Cardiac septum (tissue), 1 donor: ENCODE results near the gene HPSE. TPM values are rescaled to one million over a fixed set of nuclear protein-coding genes. Genes with fewer than 3 reads are reported as not detected.
"Not testable (repeated sequence)": the region's sequence is repeated elsewhere in the genome, so short reads cannot be mapped to it uniquely, and the experiment has no call there.

Experiments
- DNase-seq: peaks from one replicate; pipeline ENCODE4 v3.0.0-alpha.2; 2020; ENCODE audit warnings: low spot score
- intact Hi-C: fragments of 100-400 bp; cut with DNase I; formaldehyde crosslinking; loops from one replicate; pipeline ENCODE4 v1.14.0; 2022
- total RNA-seq: library from RNA; stranded (reverse); fragmentation: NEBNext Ultra II Directional; extraction: Animal tissue kit (Norgen Biotek cat#: 25700); gene quantifications from one replicate; pipeline ENCODE4 v1.2.1, GENCODE V29; 2021
- donor health status: DM: no; HTN: no; CAD: no.

Gene HPSE
- total RNA-seq, 1 donor from 2014 or later, result 0.97 TPM

DNA sequence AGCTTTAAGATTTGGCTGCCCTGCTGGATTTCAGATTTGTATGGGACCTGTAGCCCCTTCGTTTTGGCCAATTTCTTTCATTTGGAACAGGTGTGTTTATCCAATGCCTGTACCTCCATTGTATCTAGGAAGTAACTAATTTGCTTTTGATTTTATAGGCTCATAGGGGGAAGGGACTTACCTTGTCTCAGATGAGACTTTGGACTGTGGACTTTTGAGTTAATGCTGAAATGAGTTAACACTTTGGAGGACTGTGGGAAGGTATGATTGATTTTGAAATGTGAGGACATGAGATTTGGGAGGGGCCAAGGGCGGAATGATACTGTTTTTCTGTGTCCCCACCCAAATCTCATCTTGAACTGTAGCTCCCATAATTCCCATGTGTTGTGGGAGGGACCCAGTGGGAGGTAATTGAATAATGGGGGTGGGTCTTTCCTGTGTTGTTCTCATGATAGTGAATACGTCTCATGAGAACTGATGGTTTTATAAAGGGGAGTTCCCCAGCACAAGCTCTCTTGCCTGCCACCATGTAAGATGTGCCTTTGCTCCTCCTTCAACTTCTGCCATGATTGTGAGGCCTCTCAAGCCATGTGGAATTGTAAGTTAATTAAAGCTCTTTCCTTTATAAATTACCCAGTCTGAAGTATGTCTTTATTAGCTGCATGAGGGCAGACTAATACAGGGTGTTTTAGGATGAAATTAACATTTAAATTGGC lies 44.4 kb downstream of the HPSE start:
- DNase-seq, intact Hi-C loops: not testable (repeated sequence)

DNA sequence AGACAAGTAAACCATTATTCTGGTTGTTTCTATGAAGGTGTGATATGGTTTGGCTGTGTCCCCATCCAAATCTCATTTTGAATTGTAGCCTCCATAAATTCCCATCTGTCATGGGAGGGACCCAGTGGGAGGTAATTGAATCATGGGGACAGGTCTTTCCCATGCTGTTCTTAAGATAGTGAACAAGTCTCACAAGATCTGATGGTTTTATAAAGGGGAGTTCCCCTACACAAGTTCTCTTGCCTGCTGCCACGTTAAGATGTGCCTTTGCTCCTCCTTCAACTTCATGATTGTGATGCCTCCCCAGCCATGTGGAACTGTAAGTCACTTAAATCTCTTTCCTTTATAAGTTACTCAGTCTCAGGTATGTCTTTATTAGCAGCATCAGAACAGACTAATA lies 46.3 kb downstream of the HPSE start:
- DNase-seq, result not testable (repeated sequence)
- intact Hi-C loops, result loop anchor here (10.0 kb wide), 2 partner anchors 196 to 394 kb away; partner anchors contain the start of genes ABRAXAS1 and SEC31A

DNA sequence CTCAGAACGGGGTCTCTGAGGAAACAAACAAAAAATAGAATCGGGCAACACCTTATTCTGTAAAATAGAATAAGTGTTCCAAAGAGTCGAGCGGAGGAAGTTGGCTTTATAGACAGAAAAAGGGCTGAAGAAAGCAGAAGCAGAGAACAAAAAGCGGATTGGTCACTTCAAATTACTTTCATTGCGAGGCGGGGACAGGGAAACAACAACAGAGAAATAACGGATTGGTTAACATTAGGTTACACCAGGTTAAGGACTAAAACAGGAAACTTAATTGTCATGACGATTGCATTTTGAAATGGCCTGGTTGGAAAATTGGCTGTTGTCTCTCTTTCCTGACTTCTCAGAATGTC lies 49.6 kb downstream of the HPSE start:
- no peak for DNase-seq
- intact Hi-C loops, result loop anchor here (10.0 kb wide), 2 partner anchors 200 to 390 kb away; partner anchors contain the start of genes ABRAXAS1 and SEC31A

DNA sequence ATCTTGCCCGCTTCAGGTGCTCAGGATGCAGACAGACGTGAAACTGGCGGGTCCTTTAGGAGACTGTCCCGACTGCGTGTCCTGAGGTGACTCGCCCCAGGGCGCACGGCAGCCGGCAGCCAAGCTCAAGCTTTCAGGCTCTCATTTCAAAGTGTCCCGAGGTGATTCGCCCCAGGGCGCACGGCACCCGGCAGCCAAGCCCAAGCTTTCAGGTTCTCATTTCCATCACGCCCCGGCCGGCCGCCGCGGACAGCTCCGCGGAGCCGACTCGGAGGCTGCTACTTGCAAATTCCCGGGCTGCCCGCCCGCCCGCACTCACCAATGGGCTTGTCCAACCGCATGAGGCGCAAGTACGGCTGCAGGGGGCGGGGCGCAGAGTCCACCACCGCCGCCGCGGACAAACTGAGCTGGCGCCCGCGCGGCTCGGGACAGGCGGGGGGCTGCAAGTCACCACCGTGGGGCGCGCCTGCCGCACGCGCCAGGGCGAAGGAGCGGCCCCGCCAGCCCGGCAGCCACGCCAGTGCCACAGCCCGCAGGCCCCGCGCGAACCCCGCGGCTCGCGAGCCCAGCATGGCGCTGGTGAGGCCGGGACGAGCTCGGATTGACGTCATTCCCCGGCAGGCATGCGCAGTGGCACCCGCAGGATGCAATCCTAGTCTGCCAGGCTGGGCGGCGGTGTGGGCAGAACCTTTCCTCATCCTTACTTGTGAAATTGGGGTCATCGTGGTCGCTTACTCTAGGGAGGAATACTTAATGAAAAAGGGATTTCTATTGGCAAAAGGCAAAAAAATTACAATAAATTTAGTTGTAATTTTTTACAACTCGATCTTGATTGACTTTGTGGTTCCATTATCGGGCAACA lies 50.2 kb downstream of the HPSE start, which contains the start of gene COQ2:
Gene COQ2 (minus strand): TSS at position 606 of the 862 bp plus-strand sequence. CDS start 34 bp downstream, at position 572.
- intact Hi-C loops, result loop anchor here (5.0 to 10.0 kb wide), 3 partner anchors 173 to 390 kb away; partner anchors contain the start of genes ABRAXAS1, HELQ, MRPS18C and SEC31A
- DNase-seq, result peak; percentile 98

DNA sequence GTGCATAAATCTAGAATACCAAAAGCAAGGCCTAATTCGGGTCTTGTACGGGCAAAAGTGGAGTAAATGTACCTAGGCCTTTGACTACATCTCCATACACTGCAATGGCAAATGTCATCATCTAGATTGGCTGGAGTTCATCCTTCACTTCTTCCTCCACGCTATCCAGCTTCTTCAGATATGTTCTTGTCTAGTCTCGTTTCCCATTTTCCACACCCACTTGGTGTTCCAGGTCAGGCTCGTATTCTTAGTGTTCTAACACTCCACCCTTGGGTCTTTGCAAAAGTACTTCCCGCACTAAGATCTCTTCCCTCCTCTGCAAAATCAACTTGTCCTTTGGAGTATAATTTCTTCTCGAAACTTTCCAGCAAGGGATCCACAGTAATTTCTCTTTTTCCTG lies 51.5 kb downstream of the HPSE start:
- intact Hi-C loops, result loop anchor here (5.0 to 10.0 kb wide), 3 partner anchors 174 to 388 kb away; partner anchors contain the start of genes ABRAXAS1, HELQ, MRPS18C and SEC31A

DNA sequence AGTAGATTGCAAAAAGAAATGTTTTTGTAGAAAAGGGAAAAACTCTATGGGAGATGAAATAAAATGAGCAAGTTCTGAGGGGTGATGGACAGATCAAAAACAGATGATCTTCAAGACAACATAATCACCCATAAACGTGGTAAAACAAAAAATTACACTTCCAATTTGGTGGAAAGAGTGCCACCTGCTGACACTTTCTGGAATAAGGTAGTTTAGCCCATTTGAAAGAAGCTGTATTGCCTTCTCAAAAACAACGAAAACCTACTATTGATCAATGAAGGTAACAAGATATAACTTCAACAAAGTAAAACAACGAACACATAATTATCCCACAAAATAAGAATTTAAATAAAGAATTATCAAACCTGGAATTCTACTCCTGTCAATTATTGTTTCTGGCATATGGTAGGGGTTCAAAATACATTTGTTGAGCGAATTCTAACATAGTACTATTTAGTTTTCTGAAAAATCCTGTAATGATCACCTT lies 52.6 kb downstream of the HPSE start:
- intact Hi-C loops, result loop anchor here (5.0 to 10.0 kb wide), 3 partner anchors 175 to 387 kb away; partner anchors contain the start of genes ABRAXAS1, HELQ, MRPS18C and SEC31A
- no peak for DNase-seq

More for the DNA sequence above, 51.5 kb downstream of the HPSE start:
- DNase-seq, result no peak

DNA sequence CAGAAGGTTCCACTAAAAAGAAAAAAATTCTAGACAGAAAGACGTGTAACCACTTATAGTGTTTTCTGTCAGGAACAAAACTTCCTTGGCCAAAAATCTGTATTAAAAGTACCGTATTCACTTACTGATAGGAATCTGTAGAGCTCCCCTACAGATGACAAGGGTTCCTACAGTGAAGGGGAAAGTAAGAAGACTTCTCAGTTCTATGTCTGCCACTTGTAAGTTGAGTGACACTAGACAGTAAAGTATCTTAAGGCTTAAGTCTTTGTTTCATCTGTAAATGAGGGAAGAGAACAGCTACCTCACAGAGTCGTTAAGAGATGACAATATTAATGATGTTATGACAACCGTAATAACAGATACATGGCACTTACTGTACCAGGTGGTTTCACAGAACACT lies 53.3 kb downstream of the HPSE start:
- no peak for DNase-seq
- intact Hi-C loops, result loop anchor here (5.0 to 10.0 kb wide), 3 partner anchors 176 to 387 kb away; partner anchors contain the start of genes ABRAXAS1, HELQ, MRPS18C and SEC31A

DNA sequence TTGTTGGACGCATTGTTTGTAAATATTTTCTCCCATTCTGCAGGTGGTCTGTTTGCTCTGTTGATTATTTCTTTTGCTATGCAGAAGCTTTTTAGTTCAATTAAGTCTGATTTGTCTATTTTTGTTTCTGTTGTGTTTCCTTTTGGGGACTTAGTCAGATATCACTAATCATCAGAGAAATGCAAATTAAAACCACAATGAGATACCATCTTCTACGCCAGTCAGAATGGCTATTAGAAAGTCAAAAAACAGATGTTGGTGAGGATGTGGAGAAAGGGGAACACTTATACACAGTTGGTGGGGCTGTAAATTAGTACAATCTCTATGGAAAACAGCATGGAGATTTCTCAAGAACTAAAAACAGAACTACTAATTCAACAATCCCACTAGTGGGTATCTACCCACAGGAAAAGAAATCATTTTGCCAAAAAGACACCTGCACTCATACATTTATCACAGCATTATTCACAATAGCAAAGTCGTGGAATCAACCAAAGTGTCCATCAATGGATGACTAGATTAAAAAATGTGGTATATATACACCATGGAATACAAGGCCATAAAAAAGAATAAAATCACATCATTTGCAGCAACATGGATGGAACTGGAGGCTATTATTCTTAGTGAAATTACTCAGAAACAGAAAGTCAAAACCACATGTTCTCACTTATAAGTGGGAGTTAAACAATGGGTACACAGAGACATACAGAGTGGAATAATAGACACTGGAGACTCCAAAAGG lies 58.2 kb downstream of the HPSE start:
- no peak for DNase-seq

DNA sequence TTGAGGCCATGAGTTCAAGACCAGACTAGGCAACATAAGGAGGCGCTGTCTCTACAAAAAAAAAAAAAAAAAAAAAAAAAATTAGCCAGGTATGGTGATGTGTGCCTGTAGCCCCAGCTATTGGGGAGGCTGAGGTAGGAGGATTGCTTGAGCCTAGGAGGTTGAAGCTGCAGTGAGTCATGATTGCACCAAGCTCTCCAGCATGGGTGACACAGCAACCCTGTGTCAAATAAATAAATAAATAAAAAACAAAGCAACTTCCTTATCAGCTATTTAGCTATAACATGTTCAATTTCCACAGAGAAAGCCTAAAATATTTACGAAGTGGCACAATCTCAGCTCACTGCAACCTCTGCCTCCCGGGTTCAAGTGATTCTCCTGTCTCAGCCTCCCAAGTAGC lies 60.7 kb downstream of the HPSE start:
- intact Hi-C loops, result not testable (repeated sequence)

More for the DNA sequence above, 58.2 kb downstream of the HPSE start:
- intact Hi-C loops, result loop anchor here (5.0 kb wide), 1 partner anchor 904 kb away; the partner anchor contains the start of gene HNRNPD

DNA sequence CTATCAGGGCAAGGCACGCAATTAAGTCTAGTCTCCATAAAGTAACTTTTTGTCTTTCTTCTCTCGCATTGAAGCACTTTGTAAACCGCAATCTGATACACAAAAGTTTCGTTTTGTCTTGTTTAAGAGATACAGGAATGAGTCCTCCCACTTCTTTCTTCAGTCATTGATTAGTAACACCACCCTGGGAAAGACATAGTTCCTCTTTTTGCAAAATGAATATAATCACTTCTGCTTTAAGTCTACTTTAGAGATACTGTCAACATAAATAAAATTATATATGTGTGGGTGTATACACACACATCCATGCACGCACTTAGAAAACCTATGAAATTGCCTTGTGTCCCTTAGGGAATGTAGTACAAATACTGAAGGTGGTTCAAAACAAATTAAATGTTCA lies 61.7 kb downstream of the HPSE start:
- no peak for DNase-seq
- intact Hi-C loops, result no loop called here

More for the DNA sequence above, 60.7 kb downstream of the HPSE start:
- DNase-seq, result not testable (repeated sequence)

DNA sequence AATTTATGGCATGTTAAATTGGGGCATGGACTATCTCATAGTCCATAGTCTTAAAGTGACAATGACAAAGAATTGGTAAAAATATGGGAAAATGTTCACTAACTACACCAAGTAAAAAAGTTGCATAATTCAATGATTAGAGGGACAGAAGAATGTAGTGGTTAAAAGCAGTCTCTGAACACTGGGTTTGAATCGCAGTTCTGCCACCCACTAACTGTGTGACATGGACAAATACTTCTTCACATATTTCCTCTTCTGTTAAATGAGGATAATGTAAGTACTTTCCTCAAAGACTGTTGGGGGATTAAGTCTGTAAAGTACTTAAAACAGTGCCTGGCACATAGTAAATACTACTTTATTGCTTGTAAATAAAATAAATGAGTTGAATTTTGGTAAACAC lies 65.4 kb downstream of the HPSE start:
- DNase-seq, result no peak

DNA sequence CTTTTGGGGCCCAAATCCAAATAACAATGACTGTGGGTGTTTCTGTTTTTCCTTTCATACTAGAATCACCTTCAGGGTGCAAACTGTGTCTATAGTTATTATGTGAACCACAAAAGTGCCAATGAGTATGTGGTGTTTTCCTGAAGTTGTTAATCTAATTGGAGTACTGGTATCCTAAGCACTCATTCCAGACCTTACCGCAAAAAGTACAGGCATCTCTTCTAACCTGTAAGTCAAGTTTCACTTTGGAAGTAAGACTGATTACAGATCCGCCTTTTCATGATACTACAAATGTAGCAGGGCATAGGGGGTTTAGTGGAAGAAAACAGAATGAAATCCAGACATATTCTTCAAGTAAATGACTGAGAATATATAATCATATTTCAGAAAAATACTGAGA lies 66.2 kb downstream of the HPSE start:
- no peak for DNase-seq
- intact Hi-C loops, result no loop called here

More for the DNA sequence above, 65.4 kb downstream of the HPSE start:
- intact Hi-C loops, result no loop called here

DNA sequence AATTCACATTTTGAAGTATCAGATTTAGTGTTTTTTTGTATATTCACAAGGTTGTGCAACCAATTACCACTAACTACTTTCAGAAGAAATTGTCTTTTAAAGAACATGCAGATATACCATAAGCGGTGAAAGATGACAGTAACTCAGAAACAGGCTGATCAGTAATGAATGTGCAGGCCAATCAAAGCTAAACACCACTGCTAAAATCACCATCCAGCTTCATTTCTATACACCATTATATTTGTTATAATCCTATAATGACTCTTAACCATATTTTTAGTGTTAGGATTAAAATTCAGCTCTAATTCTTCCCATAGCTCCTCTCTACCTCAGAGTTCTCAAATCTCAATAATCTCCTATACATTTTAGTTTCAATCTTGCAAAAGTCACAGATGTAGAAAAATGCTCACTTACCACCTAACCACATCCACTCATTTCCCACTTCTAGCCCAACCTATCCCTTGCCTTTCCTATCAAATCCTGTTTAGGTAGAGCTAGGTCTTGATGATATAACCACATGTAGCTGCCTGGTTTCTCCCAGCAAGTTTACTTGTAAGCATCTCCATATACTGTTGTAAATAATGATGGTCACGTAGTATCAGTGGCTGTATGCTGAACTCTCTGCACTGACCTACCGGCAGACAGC lies 66.7 kb downstream of the HPSE start:
- DNase-seq, result no peak
- intact Hi-C loops, result no loop called here

DNA sequence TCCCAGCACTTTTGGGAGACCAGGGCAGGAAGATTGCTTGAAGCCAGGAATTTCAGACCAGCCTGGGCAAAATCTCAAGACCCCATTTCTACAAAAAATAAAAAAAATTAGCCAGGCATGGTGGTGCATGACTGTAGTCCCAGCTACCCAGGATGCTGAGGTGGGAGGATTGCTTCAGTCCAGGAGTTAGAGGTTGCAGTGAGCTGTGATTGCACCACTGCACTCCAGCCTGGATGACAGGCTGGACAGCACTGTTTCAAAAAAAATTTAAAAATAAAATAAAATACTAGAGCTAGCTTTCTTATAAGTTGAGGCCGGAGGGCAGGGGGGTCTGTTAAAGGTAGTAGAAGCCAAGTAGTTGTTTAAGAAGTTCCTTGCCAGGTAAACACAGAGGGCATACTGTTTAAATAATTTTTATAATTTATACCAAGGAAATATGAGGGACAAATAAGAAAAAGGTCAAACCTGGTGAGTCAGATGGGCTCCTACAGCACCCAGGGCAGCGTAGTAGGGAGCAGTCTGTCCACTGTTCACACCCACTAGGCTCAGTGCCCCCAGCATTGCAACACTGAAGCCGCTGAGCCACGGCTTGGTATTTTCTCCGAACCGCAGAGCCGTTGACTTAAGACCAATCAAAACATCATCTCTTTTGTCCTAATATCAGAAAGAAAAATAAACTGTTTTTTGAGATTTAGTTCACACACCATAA lies 67.4 kb downstream of the HPSE start:
- intact Hi-C loops, result no loop called here
- no peak for DNase-seq

DNA sequence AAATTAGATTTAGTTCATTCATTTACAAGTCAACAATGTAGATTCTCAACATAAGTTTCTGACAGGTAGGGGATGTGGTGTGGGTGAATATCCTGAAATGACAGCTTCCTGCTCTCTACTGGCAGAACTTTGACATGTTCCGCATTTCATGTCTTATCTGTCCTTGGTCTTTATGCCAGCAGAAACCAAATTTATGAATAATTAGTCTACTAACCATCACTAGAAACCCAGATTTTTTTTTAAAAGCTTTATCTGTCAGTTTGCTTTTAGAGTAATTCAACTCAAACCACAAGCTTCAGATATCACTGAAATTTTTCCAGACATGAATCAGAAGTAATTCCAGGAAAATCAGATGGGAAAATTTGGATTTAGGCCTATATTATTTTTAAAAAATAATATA lies 68.0 kb downstream of the HPSE start:
- DNase-seq, result no peak
- intact Hi-C loops, result no loop called here

DNA sequence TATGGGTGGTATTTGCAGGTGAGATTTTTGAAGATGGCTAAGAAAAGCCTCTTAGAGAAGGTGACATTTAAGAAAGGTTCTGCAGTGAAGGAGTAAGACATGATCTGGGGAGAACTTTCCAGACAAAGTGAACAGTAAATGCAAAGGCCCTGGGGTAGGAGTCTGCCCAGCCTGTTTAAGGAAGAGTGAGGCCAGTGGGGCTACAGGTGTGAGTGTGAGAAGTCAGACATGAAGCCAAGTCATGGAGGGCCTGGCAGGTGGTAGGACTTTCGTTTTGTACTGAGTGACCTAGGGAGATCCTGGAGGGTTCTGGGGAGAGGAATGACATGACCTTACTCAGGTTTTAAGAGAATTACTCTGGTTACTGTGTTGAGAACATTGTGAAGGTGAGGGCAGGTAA lies 71.5 kb downstream of the HPSE start:
- intact Hi-C loops, result loop anchor here (5.0 kb wide), 2 partner anchors 191 to 801 kb away; no protein-coding TSS in a partner anchor

DNA sequence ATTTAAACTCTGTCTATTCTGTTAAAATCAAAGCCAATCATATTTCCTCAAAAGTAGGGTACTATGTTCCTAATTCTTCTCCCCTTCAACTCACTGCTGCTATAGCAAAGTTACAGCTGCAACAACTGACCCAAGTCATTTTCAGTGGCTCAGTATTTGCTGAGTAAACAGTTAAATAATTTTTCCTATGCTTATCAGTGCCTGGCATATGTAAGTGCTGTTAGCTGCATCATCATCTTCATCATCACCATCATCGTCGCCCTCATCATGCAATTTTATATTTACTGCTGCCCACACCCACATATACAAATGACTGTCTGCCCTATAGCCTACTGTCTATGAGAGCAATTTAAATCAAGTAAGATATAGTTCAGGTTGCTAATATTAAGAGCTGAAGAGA lies 72.0 kb downstream of the HPSE start:
- no peak for DNase-seq
- intact Hi-C loops, result loop anchor here (5.0 kb wide), 2 partner anchors 190 to 800 kb away; no protein-coding TSS in a partner anchor

More for the DNA sequence above, 71.5 kb downstream of the HPSE start:
- no peak for DNase-seq

DNA sequence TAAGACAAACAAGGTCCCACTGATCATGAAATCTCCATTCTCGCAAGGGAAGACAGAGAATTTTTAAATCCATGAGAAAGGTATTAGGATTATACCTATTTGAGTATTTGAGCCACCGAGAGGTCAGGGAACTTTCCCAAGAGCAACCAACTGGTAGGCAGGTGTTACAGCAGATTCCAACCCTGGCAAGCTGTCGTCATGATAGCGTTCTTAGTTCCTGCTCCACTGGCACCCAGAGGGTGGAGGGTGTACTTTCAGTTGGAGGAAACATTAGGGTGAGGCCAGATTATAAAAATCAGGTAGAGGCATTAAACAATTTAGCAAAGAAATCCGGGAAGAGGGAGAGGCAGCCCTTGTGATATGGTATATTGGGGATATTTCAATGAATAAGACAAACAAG lies 73.3 kb downstream of the HPSE start:
- intact Hi-C loops, result loop anchor here (5.0 kb wide), 2 partner anchors 189 to 799 kb away; no protein-coding TSS in a partner anchor
- no peak for DNase-seq
